Stomach (tissue), 4 donors: ENCODE measurements around the gene SMYD3.

Experiments used
- EP300 ChIP-seq: sonication (generic); formaldehyde crosslinking; IDR thresholded peaks from one replicate; pipeline ENCODE4 v1.6.1; 2017; ENCODE audit warnings: antibody characterized with exemption
- POLR2AphosphoS5 ChIP-seq, 3 donors: sonication (generic); formaldehyde crosslinking; IDR thresholded peaks; one replicate each; pipeline ENCODE4 v1.6.1; 2016; ENCODE audit warnings: antibody characterized with exemption in 3 of 3
- TF ChIP-seq, protein P1 (sequence below), 7 experiments: fragments of 450-650 bp in 4 of 7; fragments of 200-600 bp in 3 of 7; sonication (generic) in 3 of 7; IDR thresholded peaks; one replicate each; pipeline ENCODE4 v1.5.1; 2016 to 2019; ENCODE audit warnings: antibody characterized with exemption in 7 of 7, control low read depth in 2 of 7, mild to moderate bottlenecking in 1 of 7

DNA sequence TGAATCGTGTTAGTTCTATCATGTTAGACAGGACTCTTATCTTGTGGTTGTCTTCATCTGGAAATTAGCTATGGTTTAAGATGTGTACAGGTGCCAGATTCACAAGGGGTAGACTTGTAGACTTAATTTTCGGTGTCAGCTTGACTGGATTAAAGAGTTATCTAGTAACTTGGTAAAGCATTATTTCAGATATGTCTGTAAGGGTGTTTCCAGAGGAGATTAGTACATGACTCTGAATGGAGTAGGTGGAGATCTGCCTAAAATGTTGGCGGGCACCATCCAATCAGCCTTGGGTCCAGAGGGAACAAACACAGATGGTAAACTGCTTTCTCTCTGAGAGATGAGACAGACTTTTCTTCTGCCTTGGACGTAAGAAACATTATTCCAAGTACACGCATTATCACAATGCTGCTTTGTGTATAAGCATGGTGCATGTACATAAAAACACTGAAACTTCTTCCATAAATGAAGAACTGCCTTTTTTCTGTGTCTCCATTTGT, 434.6 kb downstream of the SMYD3 start:
- TF ChIP-seq, protein P1, sequence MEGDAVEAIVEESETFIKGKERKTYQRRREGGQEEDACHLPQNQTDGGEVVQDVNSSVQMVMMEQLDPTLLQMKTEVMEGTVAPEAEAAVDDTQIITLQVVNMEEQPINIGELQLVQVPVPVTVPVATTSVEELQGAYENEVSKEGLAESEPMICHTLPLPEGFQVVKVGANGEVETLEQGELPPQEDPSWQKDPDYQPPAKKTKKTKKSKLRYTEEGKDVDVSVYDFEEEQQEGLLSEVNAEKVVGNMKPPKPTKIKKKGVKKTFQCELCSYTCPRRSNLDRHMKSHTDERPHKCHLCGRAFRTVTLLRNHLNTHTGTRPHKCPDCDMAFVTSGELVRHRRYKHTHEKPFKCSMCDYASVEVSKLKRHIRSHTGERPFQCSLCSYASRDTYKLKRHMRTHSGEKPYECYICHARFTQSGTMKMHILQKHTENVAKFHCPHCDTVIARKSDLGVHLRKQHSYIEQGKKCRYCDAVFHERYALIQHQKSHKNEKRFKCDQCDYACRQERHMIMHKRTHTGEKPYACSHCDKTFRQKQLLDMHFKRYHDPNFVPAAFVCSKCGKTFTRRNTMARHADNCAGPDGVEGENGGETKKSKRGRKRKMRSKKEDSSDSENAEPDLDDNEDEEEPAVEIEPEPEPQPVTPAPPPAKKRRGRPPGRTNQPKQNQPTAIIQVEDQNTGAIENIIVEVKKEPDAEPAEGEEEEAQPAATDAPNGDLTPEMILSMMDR (IDR thresholded peaks at IDR 0.05): no peak
- TF ChIP-seq EP300 (no peak), POLR2AphosphoS5 (IDR thresholded peaks at IDR 0.05) (no peak)
